ENCODE measurements around the gene OLFM4. TPM values are rescaled to one million over a fixed set of nuclear protein-coding genes. Genes with fewer than 3 reads are reported as not detected.

Gene OLFM4
- total and polyA plus RNA-seq, 2 of the 8 experiments (the other 6 are each of a cell fraction or from before 2014, with no cell fraction given): not detected

DNA sequence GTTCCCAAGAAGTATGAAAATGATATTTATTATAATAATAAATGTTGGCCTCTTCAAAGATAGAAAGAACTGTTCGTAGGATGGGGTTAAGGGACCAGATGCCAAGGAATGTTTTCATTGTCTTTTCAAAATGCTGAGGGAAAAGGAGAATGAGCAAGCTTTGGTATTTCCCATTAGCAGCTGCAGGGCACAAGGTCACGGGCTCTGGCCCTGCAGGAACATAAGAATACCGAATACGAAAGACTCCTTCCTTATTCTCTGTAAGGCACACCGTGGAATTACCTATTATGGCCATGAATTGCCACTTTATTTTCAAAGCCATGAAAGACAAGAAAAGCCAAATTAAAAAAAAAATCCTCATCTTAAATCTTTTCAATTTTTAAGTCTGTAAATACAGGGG lies 49.6 kb upstream of the OLFM4 start:
- CTCF ChIA-PET (ENCODE audit: partially characterized antibody): interaction anchor here (0.7 to 1.1 kb wide), 3 partner anchors 11 to 626 kb away, joined by 3 to 4 read pairs (median 3); no protein-coding TSS in a partner anchor
- Histone ChIP-seq H3K79me2 (ENCODE audit: control insufficient read depth in 1 of 2, insufficient read depth in 2 of 2, low read length in 2 of 2) (no peaks in the 10 kb centered on the region), H4K20me1 (replicated peaks in 1 of 2; ENCODE audit: control insufficient read depth in 1 of 2, insufficient read depth in 2 of 2, low read length in 2 of 2) (no peaks in the 10 kb centered on the region), H3K9me3 (ENCODE audit: insufficient read depth in 2 of 2, low read depth in 1 of 2, low read length in 1 of 2) (no peaks in the 10 kb centered on the region), H4K91ac (replicated peaks; ENCODE audit: insufficient read length, low read length) (no peak overlapping the region), H3K4me1 (replicated peaks in 1 of 4; ENCODE audit: control insufficient read depth in 3 of 4, insufficient read depth in 4 of 4, low read length in 3 of 4) (no peaks in the 10 kb centered on the region), H3K56ac (replicated peaks; ENCODE audit: insufficient read length, low read depth, low read length) (no peak overlapping the region), H4K8ac (ENCODE audit: extremely low read depth, insufficient read depth, low read length) (no peak overlapping the region), H3K4ac (replicated peaks; ENCODE audit: insufficient read length, low read depth, low read length) (no peak overlapping the region), H2BK15ac (ENCODE audit: low read length) (no peak overlapping the region), H3K79me1 (ENCODE audit: low read depth, low read length) (no peaks in the 10 kb centered on the region), H2AFZ (ENCODE audit: low read length) (no peak overlapping the region), H2BK12ac (ENCODE audit: low read depth, low read length) (no peak overlapping the region), H2BK20ac (ENCODE audit: low read length) (no peak overlapping the region), H3K27me3 (replicated peaks in 1 of 4; ENCODE audit: control insufficient read depth in 3 of 4, extremely low read depth in 1 of 4, insufficient read depth in 3 of 4, low read length in 3 of 4) (no peaks in the 10 kb centered on the region), H3K14ac (ENCODE audit: insufficient read length) (no peak overlapping the region), H3K36me3 (ENCODE audit: control insufficient read depth in 2 of 4, insufficient read depth in 4 of 4, low read length in 3 of 4) (no peaks in the 10 kb centered on the region), H3K23ac (ENCODE audit: insufficient read length) (no peak overlapping the region), H3K4me2 (ENCODE audit: insufficient read depth in 1 of 2, low read depth in 2 of 2, low read length in 2 of 2) (no peak overlapping the region), H3K27ac (ENCODE audit: low read depth, low read length) (no peak overlapping the region), H2BK120ac (replicated peaks; ENCODE audit: low read depth, low read length) (no peak overlapping the region), H2AK5ac (ENCODE audit: low read depth, low read length) (no peak overlapping the region), H3K23me2 (ENCODE audit: low read depth, low read length) (no peaks in the 10 kb centered on the region), H3K18ac (ENCODE audit: extremely low read depth, low read length) (no peak overlapping the region), H3K4me3 (ENCODE audit: extremely low read depth in 1 of 4, insufficient read depth in 2 of 4, low read depth in 3 of 4, low read length in 4 of 4) (no peak overlapping the region), H4K5ac (ENCODE audit: insufficient read length, low read depth, low read length) (no peak overlapping the region), H3K9ac (replicated peaks in 1 of 4; ENCODE audit: extremely low read depth in 1 of 4, low read depth in 3 of 4, low read length in 3 of 4) (no peak overlapping the region), H2BK5ac (ENCODE audit: low read depth, low read length) (no peak overlapping the region)
- FAIRE-seq (no peak), DNase-seq (ENCODE audit: low read depth in 1 of 2, low spot score in 2 of 2) (no peak)
- POLR2A ChIA-PET (ENCODE audit: partially characterized antibody): no interaction called here
- 62% methylated on average over 5 of the region's 5 CpGs; no CpG with 5 or more reads in 1 of the 2 experiments for WGBS, 2 experiments (ENCODE audit: extremely low coverage in 1 of 2, insufficient coverage in 1 of 2, insufficient read length in 1 of 2, insufficient replicate concordance in 2 of 2, low coverage in 1 of 2, low lambda C conversion rate in 2 of 2, missing lambda C conversion rate in 1 of 2)
- no peak for TF ChIP-seq HDAC6 (IDR thresholded peaks at IDR 0.05; ENCODE audit: low read depth, low read length)
- no peak for TF ChIP-seq EGR1 (IDR thresholded peaks at IDR 0.05; ENCODE audit: borderline replicate concordance, low read depth, low read length)
- TF ChIP-seq KDM5A (IDR thresholded peaks at IDR 0.05; ENCODE audit: low read length): no peak
